IMR-90 (cell line): ENCODE results near the gene QKI. TPM values are rescaled to one million over a fixed set of nuclear protein-coding genes. Genes with fewer than 3 reads are reported as not detected.

Source experiments
- ATAC-seq: fragments of 200-7000 bp; cut with Tn5 transposase; 2 replicates; pipeline ENCODE4 v1.9.1; 2020; ENCODE audit warnings: low read depth, mild to moderate bottlenecking, moderate library complexity
- BruUV-seq: library from RNA; stranded (reverse); fragments of 400-500 nt; replicated peaks from 2 replicates; lab custom pipeline; 2021; lab: Mats Ljungman, UMichigan
- CTCF ChIA-PET: fragments of 300-600 bp; formaldehyde crosslinking; extraction: SDS; loops from one replicate; lab custom pipeline; 2021; ENCODE audit warnings: antibody characterized with exemption; lab: Yijun Ruan, JAX
- POLR2A ChIA-PET: fragments of 300-600 bp; sonication (Branson Sonifier 250); formaldehyde crosslinking; loops from one replicate; lab custom pipeline; 2022; ENCODE audit warnings: antibody characterized with exemption; ENCODE audit not compliant: unreplicated experiment; lab: Charles Lee
- DNase-seq: peaks from one replicate; pipeline ENCODE4 v3.0.0; 2013
- H2AFZ ChIP-seq: replicated peaks from 2 replicates; pipeline ENCODE3; 2013; ENCODE audit warnings: low read length, mild to moderate bottlenecking; ENCODE audit not compliant: poor library complexity
- H2AK5ac ChIP-seq: 2 replicates; pipeline ENCODE4 v1.6.1; 2013; ENCODE audit warnings: low read depth, low read length, inconsistent platforms
- H2AK9ac ChIP-seq: replicated peaks from 2 replicates; pipeline ENCODE3; 2013; ENCODE audit warnings: mild to moderate bottlenecking, low read depth, low read length, moderate library complexity; ENCODE audit not compliant: poor library complexity
- H2BK120ac ChIP-seq: 2 replicates; pipeline ENCODE4 v1.6.1; 2013; ENCODE audit warnings: low read depth, low read length, inconsistent platforms
- H2BK15ac ChIP-seq: 3 replicates; pipeline ENCODE4 v1.6.1; 2013; ENCODE audit warnings: low read depth, low read length, inconsistent platforms
- H2BK20ac ChIP-seq: 2 replicates; pipeline ENCODE4 v1.6.1; 2013; ENCODE audit warnings: low read depth, mild to moderate bottlenecking, inconsistent platforms, low read length, moderate library complexity
- H2BK5ac ChIP-seq: 2 replicates; pipeline ENCODE4 v1.6.1; 2013; ENCODE audit warnings: mild to moderate bottlenecking, low read depth, low read length, inconsistent platforms; ENCODE audit not compliant: poor library complexity, severe bottlenecking
- H3K14ac ChIP-seq: replicated peaks from 2 replicates; pipeline ENCODE4 v1.6.1; 2013; ENCODE audit warnings: low read depth, low read length, inconsistent platforms
- H3K18ac ChIP-seq: 2 replicates; pipeline ENCODE4 v1.6.1; 2013; ENCODE audit warnings: low read depth, low read length, control low read depth
- H3K23ac ChIP-seq: 2 replicates; pipeline ENCODE4 v1.6.1; 2013; ENCODE audit warnings: low read depth, low read length, inconsistent platforms
- H3K27ac ChIP-seq: 2 replicates; pipeline ENCODE4 v1.5.1; 2013; ENCODE audit warnings: mild to moderate bottlenecking, control low read depth, low read length; ENCODE audit not compliant: insufficient read depth
- H3K27me3 ChIP-seq: 2 replicates; pipeline ENCODE4 v1.6.1; 2013; ENCODE audit warnings: low read length; ENCODE audit not compliant: control insufficient read depth, insufficient read depth
- H3K36me3 ChIP-seq: 2 replicates; pipeline ENCODE4 v1.6.1; 2013; ENCODE audit warnings: low read length, mixed read lengths; ENCODE audit not compliant: control insufficient read depth, insufficient read depth
- H3K4ac ChIP-seq: 2 replicates; pipeline ENCODE4 v1.6.1; 2013; ENCODE audit warnings: low read depth, low read length, inconsistent platforms
- H3K4me1 ChIP-seq: 2 replicates; pipeline ENCODE4 v1.6.1; 2013; ENCODE audit warnings: low read length, mixed read lengths; ENCODE audit not compliant: control insufficient read depth, insufficient read depth
- H3K4me2 ChIP-seq: 2 replicates; pipeline ENCODE4 v1.6.1; 2013; ENCODE audit warnings: low read depth, mild to moderate bottlenecking, control low read depth, low read length, moderate library complexity
- H3K4me3 ChIP-seq: 2 replicates; pipeline ENCODE4 v1.5.1; 2013; ENCODE audit warnings: low read depth, mild to moderate bottlenecking, control low read depth, low read length, moderate library complexity; ENCODE audit not compliant: insufficient read depth
- H3K56ac ChIP-seq: 2 replicates; pipeline ENCODE4 v1.6.1; 2013; ENCODE audit warnings: low read length, inconsistent platforms; ENCODE audit not compliant: insufficient read depth; ENCODE audit errors: extremely low read depth
- H3K79me1 ChIP-seq, 2 experiments: 2 replicates each; pipeline ENCODE4 v1.6.1; 2013; ENCODE audit warnings: low read length in 2 of 2, inconsistent platforms in 1 of 2, low read depth in 1 of 2
- H3K9ac ChIP-seq: 2 replicates; pipeline ENCODE4 v1.6.1; 2013; ENCODE audit warnings: low read depth, low read length, control low read depth
- H3K9me1 ChIP-seq: 2 replicates; pipeline ENCODE4 v1.6.1; 2013; ENCODE audit warnings: low read length, inconsistent platforms; ENCODE audit not compliant: insufficient read depth
- H3K9me3 ChIP-seq: 2 replicates; pipeline ENCODE4 v1.6.1; 2013; ENCODE audit warnings: low read length; ENCODE audit not compliant: control insufficient read depth, insufficient read depth
- H4K20me1 ChIP-seq: 2 replicates; pipeline ENCODE4 v1.6.1; 2013; ENCODE audit warnings: low read length, inconsistent platforms; ENCODE audit not compliant: insufficient read depth
- H4K5ac ChIP-seq: 2 replicates; pipeline ENCODE4 v1.6.1; 2013; ENCODE audit warnings: mild to moderate bottlenecking, low read depth, low read length, control low read depth
- H4K8ac ChIP-seq, 2 experiments: 2 replicates each; pipeline ENCODE4 v1.6.1; 2013; ENCODE audit warnings: low read depth in 2 of 2, low read length in 2 of 2, control low read depth in 1 of 2, inconsistent platforms in 1 of 2
- H4K91ac ChIP-seq: 2 replicates; pipeline ENCODE4 v1.6.1; 2013; ENCODE audit warnings: low read depth, low read length, inconsistent platforms; ENCODE audit not compliant: insufficient read depth
- BHLHE40 ChIP-seq: fragments of 150-350 bp; IDR thresholded peaks from 2 replicates; pipeline ENCODE4 v1.6.1; 2016; ENCODE audit warnings: mild to moderate bottlenecking, low read depth, low read length
- MAZ ChIP-seq: IDR thresholded peaks from 2 replicates; pipeline ENCODE4 v1.6.1; 2012; ENCODE audit warnings: low read depth, mild to moderate bottlenecking, low read length, improper control_type of control experiment, moderate library complexity, borderline replicate concordance
- RAD21 ChIP-seq: IDR thresholded peaks from 2 replicates; pipeline ENCODE4 v1.6.1; 2012; ENCODE audit warnings: low read length, improper control_type of control experiment
- WGBS, 2 experiments: methylation state at CpG; one replicate each; pipeline versions ENCODE4 v1.1.5 to v1.1.7; 2013; ENCODE audit warnings: missing lambda C conversion rate in 2 of 2; ENCODE audit not compliant: insufficient read length in 1 of 2; ENCODE audit errors: extremely low coverage in 2 of 2; 5-methylcytosine and 5-hydroxymethylcytosine counted together
- dilution Hi-C: fragments of 300-500 bp; cut with HindIII; formaldehyde crosslinking; loops from one replicate; pipeline ENCODE4 v1.14.3; 2018; ENCODE audit warnings: low sequenced_read_pairs; ENCODE audit not compliant: unreplicated experiment
- in situ Hi-C: fragments of 300-500 bp; cut with MboI; formaldehyde crosslinking; loops from 3 replicates; pipeline ENCODE4 v1.14.3; 2019; ENCODE audit warnings: low sequenced_read_pairs, inconsistent platforms, mixed read lengths
- intact Hi-C: fragments of 100-400 bp; cut with micrococcal nuclease; formaldehyde crosslinking; loops from 2 replicates; pipeline ENCODE4 v1.10.0; 2022
- polyA plus RNA-seq, 3 experiments: library from polyadenylated mRNA; depleted of rRNA; stranded (reverse); fragments of >200 nt; gene quantifications; 2 replicates each; pipeline ENCODE4 v1.2.3, GENCODE V29; 2012; ENCODE audit warnings: low replicate concordance in 1 of 3
- total RNA-seq: library from RNA; depleted of rRNA; stranded (reverse); fragments of >200 nt; gene quantifications from 2 replicates; pipeline ENCODE4 v1.2.3, GENCODE V29; 2012
- TF ChIP-seq, protein P1 (sequence below): fragments of 150-350 bp; IDR thresholded peaks from 2 replicates; pipeline ENCODE4 v1.6.1; 2017; ENCODE audit warnings: mild to moderate bottlenecking, antibody characterized with exemption, low read length, low read depth

QKI gene
- total and polyA plus RNA-seq, 2 of the 4 experiments (the other 2 are of a cell fraction), result 112 to 232 TPM

GRCh38 chr6:163613025-163613424 lies 198.5 kb downstream of the QKI start:
- dilution Hi-C loops, result no loop called here
- no peak for TF ChIP-seq BHLHE40
- TF ChIP-seq MAZ, result no peak
- TF ChIP-seq, protein P1, sequence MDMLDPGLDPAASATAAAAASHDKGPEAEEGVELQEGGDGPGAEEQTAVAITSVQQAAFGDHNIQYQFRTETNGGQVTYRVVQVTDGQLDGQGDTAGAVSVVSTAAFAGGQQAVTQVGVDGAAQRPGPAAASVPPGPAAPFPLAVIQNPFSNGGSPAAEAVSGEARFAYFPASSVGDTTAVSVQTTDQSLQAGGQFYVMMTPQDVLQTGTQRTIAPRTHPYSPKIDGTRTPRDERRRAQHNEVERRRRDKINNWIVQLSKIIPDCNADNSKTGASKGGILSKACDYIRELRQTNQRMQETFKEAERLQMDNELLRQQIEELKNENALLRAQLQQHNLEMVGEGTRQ, result no peak
- no peak for TF ChIP-seq RAD21
- Histone ChIP-seq H2AFZ (no peak overlapping the region), H3K27me3 (peaks cover 8% of the 10 kb centered on the region; the same call in 1 of the 2 replicates), H3K4me1 (peaks cover 2% of the 10 kb centered on the region; the same call in 1 of the 2 replicates), H3K23ac (no peak overlapping the region), H3K4me2 (no peak overlapping the region), H3K79me1 (no peaks in the 10 kb centered on the region), H2BK5ac (no peak overlapping the region), H3K9me3 (no peaks in the 10 kb centered on the region), H3K4ac (no peak overlapping the region), H3K9ac (no peak overlapping the region), H2AK5ac (no peak overlapping the region), H3K14ac (no peak overlapping the region), H2BK120ac (no peak overlapping the region), H4K8ac (no peak overlapping the region), H3K9me1 (no peaks in the 10 kb centered on the region; the same call in 1 of the 2 replicates), H2BK20ac (no peak overlapping the region), H2AK9ac (no peak overlapping the region), H2BK15ac (no peak overlapping the region), H3K27ac (no peak overlapping the region), H3K4me3 (no peak overlapping the region), H4K91ac (no peak overlapping the region), H4K5ac (no peak overlapping the region), H4K20me1 (no peaks in the 10 kb centered on the region), H3K36me3 (no peaks in the 10 kb centered on the region), H3K56ac (no peak overlapping the region), H3K18ac (no peak overlapping the region)
- POLR2A ChIA-PET, result no interaction called here
- intact Hi-C loops, result no loop called here
- ATAC-seq (no peak), DNase-seq (no peak)
- in situ Hi-C loops, result no loop called here
- WGBS, 2 experiments, result 25% methylated on average over 5 of the region's 8 CpGs; no CpG with 5 or more reads in 1 of the 2 experiments
- CTCF ChIA-PET, result no interaction called here
- no TSS peak for BruUV-seq
